ENCODE results near the gene TTC23. TPM values are rescaled to one million over a fixed set of nuclear protein-coding genes. Genes with fewer than 3 reads are reported as not detected.

Gene TTC23
- total RNA-seq, 1 experiment from 2014 or later, result 17.8 TPM

GRCh38 chr15:99087405-99087943, 161.9 kb downstream of the TTC23 start (continued):
- TF ChIP-seq ATF6 (CRISPR knock-in tag; IDR thresholded peaks at IDR 0.05), result no peak
- no peak for TF ChIP-seq E2F5 (CRISPR knock-in tag; IDR thresholded peaks at IDR 0.05)
- no peak for TF ChIP-seq SMAD4 (CRISPR knock-in tag; IDR thresholded peaks at IDR 0.05)
- no peak for TF ChIP-seq NFE2L1 (CRISPR knock-in tag; IDR thresholded peaks at IDR 0.05)
- TF ChIP-seq ELF4 (CRISPR knock-in tag; IDR thresholded peaks at IDR 0.05; ENCODE audit: low read depth), result no peak
- TF ChIP-seq NFYB (CRISPR knock-in tag; conservative IDR thresholded peaks at IDR 0.05; ENCODE audit: low read depth), result no peak
- TF ChIP-seq KAT7 (CRISPR knock-in tag; IDR thresholded peaks at IDR 0.05; ENCODE audit: borderline replicate concordance), result no peak
- no peak for TF ChIP-seq CDX4 (CRISPR knock-in tag; IDR thresholded peaks at IDR 0.05; ENCODE audit: borderline replicate concordance)
- no peak for TF ChIP-seq STAT6 (CRISPR knock-in tag; conservative IDR thresholded peaks at IDR 0.05; ENCODE audit: low read depth)
- no peak for TF ChIP-seq ZNF317 (CRISPR knock-in tag; IDR thresholded peaks at IDR 0.05; ENCODE audit: borderline replicate concordance, low read depth)

GRCh38 chr15:99086327-99086667, 163.1 kb downstream of the TTC23 start:
- no peak overlapping the region for H3K27ac Mint-ChIP-seq
- H3K4me3 Mint-ChIP-seq, result no peak overlapping the region
- POLR2A ChIA-PET, result interaction anchor here (0.7 kb wide), 1 partner anchor 27 kb away, joined by 3 read pairs; no protein-coding TSS in a partner anchor
- H3K27me3 Mint-ChIP-seq (ENCODE audit: low read depth), result no peaks in the 10 kb centered on the region
- no peak for DNase-seq (ENCODE audit: low spot score)
- CTCF ChIA-PET, result interaction anchor here (3.4 kb wide), 1 partner anchor 14 kb away, joined by 10 read pairs; no protein-coding TSS in a partner anchor
- H3K9me3 Mint-ChIP-seq, result peaks cover 33% of the 10 kb centered on the region
- H3K36me3 Mint-ChIP-seq, result peaks cover 10% of the 10 kb centered on the region
- TF ChIP-seq RELA (CRISPR knock-in tag; IDR thresholded peaks at IDR 0.05; ENCODE audit: borderline replicate concordance) (no peak), CBFB (CRISPR knock-in tag; IDR thresholded peaks at IDR 0.05; ENCODE audit: low read depth) (no peak), ESRRA (CRISPR knock-in tag; IDR thresholded peaks at IDR 0.05; ENCODE audit: borderline replicate concordance) (no peak), E2F4 (CRISPR knock-in tag; IDR thresholded peaks at IDR 0.05; ENCODE audit: borderline replicate concordance, low read depth) (no peak), RORB (CRISPR knock-in tag; IDR thresholded peaks at IDR 0.05) (no peak), ZBTB21 (CRISPR knock-in tag; IDR thresholded peaks at IDR 0.05; ENCODE audit: borderline replicate concordance) (no peak), CREM (CRISPR knock-in tag; IDR thresholded peaks at IDR 0.05) (no peak), AR (CRISPR knock-in tag; IDR thresholded peaks at IDR 0.05) (no peak), ATF1 (CRISPR knock-in tag; IDR thresholded peaks at IDR 0.05) (no peak), ZSCAN18 (CRISPR knock-in tag; IDR thresholded peaks at IDR 0.05) (no peak), SMAD3 (CRISPR knock-in tag; IDR thresholded peaks at IDR 0.05; ENCODE audit: borderline replicate concordance) (no peak), NR2C2 (CRISPR knock-in tag; IDR thresholded peaks at IDR 0.05) (no peak), HMGXB4 (CRISPR knock-in tag; IDR thresholded peaks at IDR 0.05) (no peak)
- ATAC-seq, result no peak
- peaks cover 14% of the 10 kb centered on the region for H3K4me1 Mint-ChIP-seq

Measured in WTC11 (cell line).